PC-9 (cell line): Measurements from ENCODE around the gene DNMT3L. TPM values are rescaled to one million over a fixed set of nuclear protein-coding genes. Genes with fewer than 3 reads are reported as not detected.

Source experiments
- BruUV-seq: library from RNA; stranded (reverse); fragments of 400-500 nt; replicated peaks from 2 replicates; lab custom pipeline; 2021; lab: Mats Ljungman, UMichigan
- CTCF ChIA-PET: fragments of 300-600 bp; sonication (Branson Sonifier 250); formaldehyde crosslinking; loops from one replicate; lab custom pipeline; 2022; ENCODE audit warnings: antibody characterized with exemption; lab: Charles Lee
- POLR2A ChIA-PET: fragments of 300-600 bp; sonication (Branson Sonifier 250); formaldehyde crosslinking; loops from one replicate; lab custom pipeline; 2022; ENCODE audit warnings: antibody characterized with exemption; ENCODE audit not compliant: unreplicated experiment; lab: Charles Lee
- DNase-seq, 2 experiments: peaks; one replicate each; pipeline versions ENCODE4 v3.0.0 to v3.0.0-alpha.2; 2015 to 2022; ENCODE audit warnings: mixed read lengths in 1 of 2
- H2AFZ ChIP-seq: fragments of 200-600 bp; sonication (generic); 2 replicates; pipeline ENCODE4 v1.8.1; 2017; ENCODE audit warnings: antibody characterized with exemption
- H3F3A ChIP-seq: fragments of 200-600 bp; sonication (generic); 2 replicates; pipeline ENCODE4 v1.8.1; 2017; ENCODE audit warnings: antibody characterized with exemption, mild to moderate bottlenecking, low read depth; ENCODE audit not compliant: insufficient read depth
- H3K27ac ChIP-seq: fragments of 200-600 bp; sonication (generic); 2 replicates; pipeline ENCODE4 v1.6.1; 2016; ENCODE audit warnings: mixed run types
- H3K27me3 ChIP-seq: fragments of 200-600 bp; sonication (generic); 2 replicates; pipeline ENCODE4 v1.6.1; 2016; ENCODE audit warnings: low read depth, mixed run types; ENCODE audit not compliant: insufficient read depth
- H3K36me3 ChIP-seq: fragments of 200-600 bp; sonication (generic); 2 replicates; pipeline ENCODE4 v1.6.1; 2016; ENCODE audit warnings: low read depth, mixed run types
- H3K4me1 ChIP-seq: fragments of 200-600 bp; sonication (generic); replicated peaks from 2 replicates; pipeline ENCODE4 v1.6.1; 2016; ENCODE audit warnings: mixed run types; ENCODE audit not compliant: insufficient read depth
- H3K4me2 ChIP-seq: fragments of 200-600 bp; sonication (generic); 2 replicates; pipeline ENCODE4 v1.6.1; 2017; ENCODE audit warnings: mixed run types
- H3K4me3 ChIP-seq: fragments of 200-600 bp; sonication (generic); 2 replicates; pipeline ENCODE4 v1.6.1; 2016; ENCODE audit warnings: mixed run types
- H3K79me2 ChIP-seq: fragments of 200-600 bp; sonication (generic); 2 replicates; pipeline ENCODE4 v1.6.1; 2017; ENCODE audit warnings: low read depth, mixed run types
- H3K9me2 ChIP-seq: fragments of 200-600 bp; sonication (generic); 2 replicates; pipeline ENCODE4 v1.8.1; 2017; ENCODE audit warnings: mild to moderate bottlenecking; ENCODE audit not compliant: insufficient read depth
- H3K9me3 ChIP-seq: fragments of 200-600 bp; sonication (generic); 2 replicates; pipeline ENCODE4 v1.8.1; 2016; ENCODE audit warnings: low read depth; ENCODE audit not compliant: insufficient read depth
- H4K20me1 ChIP-seq: fragments of 200-600 bp; sonication (generic); 2 replicates; pipeline ENCODE4 v1.8.1; 2017; ENCODE audit not compliant: insufficient read depth
- EZH2 ChIP-seq: fragments of 200-600 bp; sonication (generic); IDR thresholded peaks from 2 replicates; pipeline ENCODE4 v1.8.0; 2017; ENCODE audit warnings: antibody characterized with exemption, low read depth
- intact Hi-C: fragments of 100-400 bp; cut with micrococcal nuclease; formaldehyde crosslinking; loops from one replicate; pipeline ENCODE4 v1.10.0; 2022; ENCODE audit not compliant: unreplicated experiment
- total RNA-seq: library from RNA; stranded (reverse); gene quantifications from 2 replicates; pipeline ENCODE4 v1.2.3, GENCODE V29; 2021
- TF ChIP-seq, protein P1 (sequence below): fragments of 200-600 bp; sonication (generic); conservative IDR thresholded peaks from 2 replicates; pipeline ENCODE4 v1.6.1; 2017; ENCODE audit warnings: mixed run types, antibody characterized with exemption, mild to moderate bottlenecking, moderate library complexity

The DNMT3L gene
- total RNA-seq, 1 experiment from 2014 or later, result not detected

DNA sequence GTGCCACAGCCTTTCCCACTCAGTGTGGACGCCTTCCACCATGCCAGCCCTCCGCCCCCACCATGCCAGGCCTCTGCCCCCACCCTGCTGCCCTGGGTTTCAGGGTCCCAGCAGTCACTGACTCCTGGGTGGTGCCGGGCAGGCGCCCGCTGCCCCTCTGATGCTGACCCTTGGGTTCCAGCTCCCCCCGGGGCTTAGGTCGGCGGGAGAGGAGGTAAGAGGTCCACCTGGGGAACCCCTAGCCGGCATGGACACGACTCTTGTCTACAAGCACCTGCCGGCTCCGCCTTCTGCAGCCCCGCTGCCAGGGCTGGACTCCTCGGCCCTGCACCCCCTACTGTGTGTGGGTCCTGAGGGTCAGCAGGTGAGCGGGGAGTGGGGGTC, 31.1 kb upstream of the DNMT3L start:
- BruUV-seq, result no TSS peak
- peaks cover 14% of the 10 kb centered on the region; the same call in 1 of the 2 replicates for H3K4me1 ChIP-seq
- no peak overlapping the region for H3K4me2 ChIP-seq
- H3K36me3 ChIP-seq, result no peaks in the 10 kb centered on the region
- H3F3A ChIP-seq, result peaks cover under 1% of the 10 kb centered on the region; the same call in 1 of the 2 replicates
- CTCF ChIA-PET, result no interaction called here
- intact Hi-C loops, result no loop called here
- 0 out of 2 replicates have a peak, but pooled peaks cover 4% of the 10 kb centered on the region for H3K27me3 ChIP-seq
- no peak overlapping the region for H3K27ac ChIP-seq
- H3K9me3 ChIP-seq, result no peaks in the 10 kb centered on the region
- H3K4me3 ChIP-seq, result no peak overlapping the region
- H2AFZ ChIP-seq, result no peak overlapping the region
- no peak for DNase-seq
- TF ChIP-seq, protein P1, sequence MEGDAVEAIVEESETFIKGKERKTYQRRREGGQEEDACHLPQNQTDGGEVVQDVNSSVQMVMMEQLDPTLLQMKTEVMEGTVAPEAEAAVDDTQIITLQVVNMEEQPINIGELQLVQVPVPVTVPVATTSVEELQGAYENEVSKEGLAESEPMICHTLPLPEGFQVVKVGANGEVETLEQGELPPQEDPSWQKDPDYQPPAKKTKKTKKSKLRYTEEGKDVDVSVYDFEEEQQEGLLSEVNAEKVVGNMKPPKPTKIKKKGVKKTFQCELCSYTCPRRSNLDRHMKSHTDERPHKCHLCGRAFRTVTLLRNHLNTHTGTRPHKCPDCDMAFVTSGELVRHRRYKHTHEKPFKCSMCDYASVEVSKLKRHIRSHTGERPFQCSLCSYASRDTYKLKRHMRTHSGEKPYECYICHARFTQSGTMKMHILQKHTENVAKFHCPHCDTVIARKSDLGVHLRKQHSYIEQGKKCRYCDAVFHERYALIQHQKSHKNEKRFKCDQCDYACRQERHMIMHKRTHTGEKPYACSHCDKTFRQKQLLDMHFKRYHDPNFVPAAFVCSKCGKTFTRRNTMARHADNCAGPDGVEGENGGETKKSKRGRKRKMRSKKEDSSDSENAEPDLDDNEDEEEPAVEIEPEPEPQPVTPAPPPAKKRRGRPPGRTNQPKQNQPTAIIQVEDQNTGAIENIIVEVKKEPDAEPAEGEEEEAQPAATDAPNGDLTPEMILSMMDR, result no peak
- TF ChIP-seq EZH2, result no peak
- H3K79me2 ChIP-seq, result no peaks in the 10 kb centered on the region
- no peaks in the 10 kb centered on the region for H3K9me2 ChIP-seq
- POLR2A ChIA-PET, result no interaction called here
- H4K20me1 ChIP-seq, result no peaks in the 10 kb centered on the region

DNA sequence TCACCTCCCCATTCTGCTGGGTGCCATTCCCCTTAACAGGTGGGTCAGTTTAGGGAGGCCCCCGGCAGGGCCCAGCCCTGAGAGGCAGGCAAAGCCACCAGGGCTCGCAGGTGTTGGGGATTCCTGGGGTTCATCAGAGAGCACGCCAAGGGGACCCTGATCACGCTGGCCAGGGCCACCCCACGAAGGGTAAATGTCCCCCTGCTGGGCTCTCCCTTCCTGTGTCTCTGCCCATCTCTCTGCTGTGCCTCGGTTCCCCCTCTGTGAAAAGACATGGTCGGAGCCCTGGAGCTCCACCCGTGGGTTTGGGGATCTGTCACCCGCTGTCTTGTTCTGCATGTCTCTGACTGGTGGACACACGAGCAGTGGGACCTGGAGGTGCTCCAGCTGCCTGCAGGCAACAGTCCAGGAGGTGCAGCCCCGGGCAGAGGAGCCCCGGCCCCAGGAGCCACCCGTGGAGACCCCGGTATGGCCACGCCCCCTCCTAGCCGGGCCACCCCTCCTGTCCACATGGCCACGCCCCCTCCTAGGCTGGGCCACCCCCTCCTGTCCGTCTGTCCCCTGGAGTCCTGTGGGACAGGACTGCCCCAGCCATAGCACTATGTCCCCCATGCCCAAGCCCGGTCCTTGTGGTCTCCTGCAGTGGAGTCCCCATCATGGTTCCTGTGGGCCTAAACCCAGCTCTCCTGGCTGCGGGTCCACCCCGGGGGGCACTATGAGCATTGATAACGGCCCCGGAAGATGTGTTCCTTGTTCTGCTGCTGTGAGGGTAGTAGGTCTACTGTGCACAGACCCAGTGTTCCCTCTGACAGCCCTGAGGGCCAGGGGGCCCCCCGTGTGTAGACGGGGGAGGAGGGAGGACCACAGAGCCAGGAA, 30.5 kb upstream of the DNMT3L start:
- no peak overlapping the region for H3K4me3 ChIP-seq
- no peaks in the 10 kb centered on the region for H3K9me3 ChIP-seq
- no peak overlapping the region for H2AFZ ChIP-seq
- ChIA-PET CTCF (no interaction called here), POLR2A (no interaction called here)
- no peaks in the 10 kb centered on the region for H3K9me2 ChIP-seq
- no TSS peak for BruUV-seq
- H3K79me2 ChIP-seq, result no peaks in the 10 kb centered on the region
- DNase-seq, result no peak
- no peaks in the 10 kb centered on the region for H4K20me1 ChIP-seq
- H3K4me2 ChIP-seq, result no peak overlapping the region
- intact Hi-C loops, result no loop called here
- H3K4me1 ChIP-seq, result peaks cover 13% of the 10 kb centered on the region; the same call in 1 of the 2 replicates
- 0 out of 2 replicates have a peak, but pooled peaks cover 4% of the 10 kb centered on the region for H3K27me3 ChIP-seq
- no peaks in the 10 kb centered on the region for H3K36me3 ChIP-seq
- no peaks in the 10 kb centered on the region for H3F3A ChIP-seq
- no peak overlapping the region for H3K27ac ChIP-seq
- TF ChIP-seq, protein P1, result no peak
- no peak for TF ChIP-seq EZH2

DNA sequence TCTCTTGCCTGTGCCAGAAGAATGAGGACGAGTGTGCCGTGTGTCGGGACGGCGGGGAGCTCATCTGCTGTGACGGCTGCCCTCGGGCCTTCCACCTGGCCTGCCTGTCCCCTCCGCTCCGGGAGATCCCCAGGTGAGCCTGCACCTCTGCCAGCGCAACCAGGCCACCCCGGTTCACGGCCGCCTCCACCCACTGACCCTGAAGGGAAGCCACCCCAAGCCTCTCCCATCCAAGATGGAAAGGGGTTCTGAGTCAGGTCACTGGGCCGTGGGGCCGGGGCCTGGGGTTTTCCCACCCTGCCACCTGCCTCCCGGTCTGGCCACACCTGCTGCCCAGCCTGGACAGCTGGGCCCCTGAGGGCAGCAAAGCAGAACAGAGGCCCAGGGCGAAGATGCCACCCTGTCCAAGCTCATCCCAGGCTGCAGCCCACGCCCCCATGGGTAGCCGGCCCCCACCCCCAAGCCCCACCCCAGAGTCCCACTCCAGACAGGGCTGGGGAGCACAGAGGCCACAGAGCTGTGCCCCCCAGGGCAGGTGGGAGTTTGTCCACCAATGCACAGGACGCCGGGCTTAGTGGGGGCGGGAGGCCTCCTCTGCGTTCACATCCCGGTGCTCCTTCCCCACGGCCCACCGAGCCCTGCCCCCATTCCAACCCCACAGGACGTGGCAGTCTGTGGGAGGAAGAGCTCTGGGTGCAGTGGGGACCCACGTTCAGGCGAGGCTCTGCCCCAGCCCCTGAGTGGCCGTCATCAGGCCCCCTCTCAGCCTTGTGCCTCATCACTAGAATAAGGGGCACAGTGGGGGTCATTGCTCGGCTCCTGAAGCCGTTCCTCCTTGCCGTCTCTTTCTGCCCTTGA, 29.6 kb upstream of the DNMT3L start:
- Histone ChIP-seq H3K4me3 (no peak overlapping the region), H4K20me1 (no peaks in the 10 kb centered on the region), H3F3A (no peaks in the 10 kb centered on the region), H3K27me3 (peaks cover 10% of the 10 kb centered on the region; the same call in 1 of the 2 replicates), H3K4me1 (peaks cover 13% of the 10 kb centered on the region; the same call in 1 of the 2 replicates), H3K4me2 (no peak overlapping the region), H3K27ac (no peak overlapping the region), H3K79me2 (no peaks in the 10 kb centered on the region), H3K36me3 (no peaks in the 10 kb centered on the region), H2AFZ (no peak overlapping the region), H3K9me2 (no peaks in the 10 kb centered on the region), H3K9me3 (no peaks in the 10 kb centered on the region)
- intact Hi-C loops, result no loop called here
- ChIA-PET CTCF (no interaction called here), POLR2A (no interaction called here)
- no peak for DNase-seq
- TF ChIP-seq, protein P1, result no peak
- TF ChIP-seq EZH2, result no peak
- no TSS peak for BruUV-seq
